NCI-H1417 (cell line): ENCODE results near the gene SNX21.
A peak's percentile ranks its signal among the peaks of the same experiment; 100 is the strongest.
"Not testable (repeated sequence)": the region's sequence is repeated elsewhere in the genome, so short reads cannot be mapped to it uniquely, and the experiment has no call there.

ENCODE experiments used
- DNase-seq, 3 experiments: peaks; one replicate each; lab custom pipeline; 2025; lab: John Stamatoyannopoulos, UW

SNX21 gene

DNA sequence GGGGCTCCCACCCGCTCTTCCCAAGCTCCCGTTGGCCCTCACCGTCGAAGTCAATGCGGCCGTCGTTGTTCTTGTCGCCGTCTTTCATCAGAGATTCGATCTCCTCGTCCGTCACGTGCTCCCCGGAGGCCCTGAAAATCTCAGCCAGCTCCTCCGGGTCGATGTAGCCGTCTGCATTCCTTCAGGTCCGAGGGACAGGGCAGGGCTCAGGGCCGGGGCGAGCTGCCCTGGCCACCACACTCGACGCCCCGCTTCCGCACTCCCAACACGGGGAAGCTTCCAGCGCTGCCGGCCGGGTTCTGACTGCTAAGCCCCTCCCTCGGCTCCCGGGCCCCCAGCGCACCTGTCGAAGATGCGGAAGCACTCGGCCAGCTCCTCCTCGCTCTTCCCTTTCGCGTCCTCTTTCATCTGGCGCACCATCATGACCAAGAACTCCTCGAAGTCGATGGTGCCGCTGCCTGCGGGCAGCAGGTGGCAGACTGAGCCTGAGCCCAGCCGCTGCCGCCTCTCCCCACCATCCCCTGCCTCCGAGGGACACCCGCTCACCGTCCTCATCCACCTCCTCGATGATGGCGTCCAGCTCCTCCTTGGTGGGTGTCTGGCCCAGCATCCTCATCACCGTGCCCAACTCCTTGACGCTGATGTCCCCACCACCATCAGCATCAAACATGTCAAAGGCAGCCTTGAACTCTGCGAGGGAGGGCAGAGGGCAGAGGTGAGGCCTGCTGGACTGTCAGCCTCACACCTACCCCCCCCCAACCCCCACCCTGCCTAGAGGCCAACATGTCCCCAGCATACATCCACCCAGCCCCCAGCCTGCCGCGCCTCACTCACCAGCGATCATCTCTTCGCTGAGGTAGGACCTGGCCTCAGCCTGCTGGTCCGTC, 9.4 kb upstream of the SNX21 start:
- peak in 2 of 3 experiments; percentile 9 to 12 for DNase-seq

DNA sequence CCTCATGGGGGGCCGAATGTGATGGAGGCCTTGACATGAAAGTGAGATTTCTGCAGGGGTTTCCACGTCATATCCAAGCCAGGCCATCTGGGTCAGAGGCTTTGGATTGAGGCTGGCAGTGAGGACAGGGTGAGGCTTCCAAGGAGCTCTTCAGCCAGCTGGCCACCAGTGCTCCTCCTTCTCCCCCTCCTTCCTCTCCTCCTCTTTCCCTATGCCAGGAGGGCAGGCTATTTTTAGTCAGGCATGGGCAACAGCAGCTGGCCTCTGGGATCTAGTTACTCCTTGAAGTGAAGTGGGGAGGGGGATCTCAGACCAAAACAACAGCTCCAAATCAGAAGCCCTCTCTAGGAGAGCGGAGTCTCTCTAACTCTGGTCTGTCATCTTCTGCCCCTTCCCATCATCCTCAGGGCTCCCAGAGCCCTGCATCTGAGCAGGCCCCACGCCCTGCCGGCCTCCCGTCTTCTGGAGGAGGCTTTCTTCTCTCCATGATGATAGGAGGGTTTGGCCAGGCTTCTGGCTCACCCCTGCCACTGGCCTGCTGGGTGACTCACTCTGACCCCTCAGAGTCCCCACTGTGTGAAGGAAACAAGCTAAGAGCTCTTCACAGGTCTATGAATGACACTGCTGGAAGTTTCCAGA, 7.1 kb upstream of the SNX21 start:
- peak in 2 of 3 experiments; percentile 25 to 49 for DNase-seq

DNA sequence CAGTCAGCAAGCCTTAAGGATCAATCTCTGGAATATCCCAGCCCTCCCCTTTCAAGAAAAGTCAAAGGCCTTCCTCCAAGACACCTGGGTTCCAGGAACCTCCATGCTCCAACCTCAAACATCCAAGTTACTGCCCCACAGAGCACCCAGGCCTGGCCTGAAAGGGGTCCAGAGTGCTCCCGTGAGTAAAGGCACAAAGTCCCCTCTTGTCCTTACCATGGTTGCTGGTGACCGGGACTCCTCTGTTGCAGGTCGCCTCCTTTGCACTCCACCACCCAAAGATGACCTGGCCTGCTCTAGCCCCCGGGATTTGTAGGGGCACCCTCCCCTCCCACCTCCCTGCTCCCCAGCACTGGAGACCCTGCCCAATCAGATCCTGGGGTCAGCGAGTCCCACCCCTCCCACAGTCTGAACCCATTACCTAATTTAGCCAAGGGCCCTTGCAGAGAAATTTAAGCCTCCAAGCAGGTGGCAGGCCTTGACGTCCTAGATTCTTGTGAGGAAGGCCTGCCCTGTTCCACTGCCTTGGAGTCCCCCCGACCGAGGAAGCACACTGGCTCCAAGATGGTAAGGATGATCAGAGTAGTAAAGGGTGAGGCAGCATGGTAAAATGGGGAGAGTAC, 6.5 kb upstream of the SNX21 start, which contains the start of gene TNNC2:
TNNC2 (minus strand) TSS at position 283 of the 623 bp plus-strand sequence; CDS start at position 219, 64 bp downstream.
- DNase-seq = no peak

DNA sequence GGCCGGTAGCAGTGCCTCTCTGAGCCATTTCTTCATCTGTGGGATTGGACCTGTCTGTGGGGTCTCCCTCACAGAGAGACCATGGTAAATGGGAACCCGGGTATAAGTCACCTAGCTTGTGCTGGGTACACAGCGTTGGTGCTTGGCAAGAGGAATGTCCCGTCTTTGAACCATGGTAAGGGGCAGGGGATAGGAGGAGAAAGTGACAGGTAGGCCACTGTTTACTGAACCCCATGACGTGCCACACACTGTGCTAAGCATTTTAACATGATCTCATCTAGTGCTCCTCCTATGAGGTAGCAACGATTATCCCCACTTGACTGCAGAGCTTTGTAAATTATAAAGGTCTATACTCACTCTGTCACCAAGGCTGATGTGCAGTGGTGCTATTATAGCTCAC, 5.9 kb upstream of the SNX21 start:
- no peak for DNase-seq

DNA sequence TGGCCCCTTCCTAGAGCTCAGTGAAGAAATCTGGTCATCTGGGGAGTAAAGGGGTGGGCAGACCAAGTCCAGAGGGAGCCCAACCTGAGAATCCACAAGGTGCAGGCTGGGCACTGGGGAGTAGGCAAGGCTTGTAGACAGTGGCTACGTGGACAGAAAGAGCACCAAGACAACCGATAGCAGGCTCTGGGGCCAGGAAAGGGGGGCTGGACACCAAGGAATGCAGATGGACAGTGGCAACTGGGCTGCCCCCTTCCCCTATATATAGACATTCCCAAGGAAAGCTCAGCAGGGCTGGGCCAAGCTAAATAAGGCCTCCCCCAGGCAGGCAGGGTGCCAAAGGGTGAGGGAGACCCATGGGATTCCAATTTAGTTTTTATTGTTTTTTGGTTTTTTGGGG, 5.0 kb upstream of the SNX21 start:
- no peak for DNase-seq

DNA sequence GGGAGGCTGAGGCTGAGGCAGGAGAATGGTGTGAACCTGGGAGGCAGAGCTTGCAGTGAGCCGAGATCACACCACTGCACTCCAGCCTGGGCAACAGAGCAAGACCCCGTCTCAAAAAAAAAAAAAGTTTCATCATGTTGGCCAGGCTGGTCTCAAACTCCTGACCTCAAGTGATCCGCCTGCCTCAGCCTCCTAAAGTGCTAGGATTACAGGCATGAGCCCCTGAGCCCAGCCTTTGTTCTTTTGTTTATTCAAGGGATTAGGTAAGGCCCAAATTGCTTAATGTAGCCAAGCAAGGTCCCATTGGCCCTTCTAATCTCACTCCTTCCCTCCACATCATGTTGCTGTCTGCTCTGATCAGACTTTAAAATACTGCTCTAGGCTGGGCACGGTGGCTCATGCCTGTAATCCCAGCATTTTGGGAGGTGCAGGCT, 3.9 kb upstream of the SNX21 start:
- not testable (repeated sequence) for DNase-seq

DNA sequence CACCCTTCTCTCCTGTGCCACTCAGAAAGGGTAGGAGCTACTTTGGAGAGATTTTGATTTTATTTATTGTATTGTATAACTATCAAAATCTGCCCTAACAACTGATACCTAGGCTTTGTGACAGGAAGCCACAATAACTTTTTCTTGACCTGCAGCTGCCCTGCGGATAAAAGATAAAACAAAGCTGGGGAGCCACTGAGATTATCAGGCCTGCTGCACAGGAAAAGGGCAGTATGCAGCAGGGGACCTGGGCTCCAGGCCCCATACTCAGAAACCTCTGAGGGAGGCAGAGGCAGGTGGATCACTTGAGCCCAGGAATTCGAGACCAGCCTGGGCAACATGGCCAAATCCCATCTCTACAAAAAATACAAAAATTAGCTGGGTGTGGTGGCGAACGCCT, 980 bp upstream of the SNX21 start:
- DNase-seq = no peak

DNA sequence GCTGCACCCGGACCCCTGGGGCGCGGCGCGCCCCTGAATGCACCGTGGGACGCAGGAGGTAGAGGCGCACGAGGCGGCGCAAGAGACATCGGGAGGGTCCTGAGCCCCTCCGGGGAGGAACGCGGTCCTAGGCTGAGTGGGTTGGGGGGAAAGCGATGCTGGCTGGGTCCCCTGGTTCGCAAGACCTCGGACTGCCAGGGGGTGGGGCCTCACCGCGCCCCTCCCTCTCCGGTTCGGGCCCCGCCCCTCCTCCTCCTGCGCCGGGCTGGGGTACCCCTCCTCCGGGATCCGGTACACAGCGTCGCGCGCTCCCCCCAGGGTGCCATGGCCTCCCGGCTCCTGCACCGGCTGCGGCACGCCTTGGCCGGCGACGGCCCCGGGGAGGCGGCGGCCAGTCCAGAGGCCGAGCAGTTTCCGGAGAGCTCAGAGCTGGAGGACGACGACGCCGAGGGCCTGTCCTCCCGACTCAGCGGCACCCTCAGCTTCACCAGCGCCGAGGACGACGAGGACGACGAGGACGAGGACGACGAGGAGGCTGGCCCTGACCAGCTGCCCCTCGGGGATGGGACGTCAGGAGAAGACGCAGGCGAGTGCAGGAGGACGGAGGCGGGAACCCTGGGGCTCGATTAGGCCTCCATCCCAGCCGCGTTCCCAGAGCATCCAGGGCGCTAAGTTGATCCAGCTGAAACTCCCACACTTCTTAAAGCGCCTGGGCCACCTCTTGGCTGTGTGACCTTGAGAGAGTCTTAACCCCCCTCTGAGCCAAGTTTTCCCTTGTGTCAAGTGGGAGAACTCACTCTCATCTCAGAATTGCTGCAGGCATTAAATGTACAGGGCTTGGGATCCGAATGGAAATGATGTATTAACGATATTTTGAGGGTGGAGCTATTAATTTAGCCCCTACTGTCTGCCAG, 541 bp downstream of the SNX21 start:
- peak; percentile 36 to 86 (median 84) for DNase-seq

DNA sequence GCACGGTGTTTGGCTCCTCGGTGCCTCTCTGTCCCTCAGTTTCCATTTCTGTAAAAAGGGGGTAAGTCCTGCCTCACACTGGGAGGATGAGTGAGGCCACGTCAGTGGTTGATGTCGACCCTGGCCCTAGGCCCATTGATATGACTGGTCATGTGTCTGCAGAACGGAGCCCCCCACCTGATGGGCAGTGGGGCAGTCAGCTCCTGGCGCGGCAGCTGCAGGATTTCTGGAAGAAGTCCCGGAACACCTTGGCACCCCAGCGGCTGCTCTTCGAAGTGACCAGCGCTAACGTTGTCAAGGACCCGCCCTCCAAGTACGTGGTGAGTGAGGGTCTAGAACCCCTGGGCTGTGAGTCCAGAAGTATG, 1.2 kb downstream of the SNX21 start:
- no peak for DNase-seq

DNA sequence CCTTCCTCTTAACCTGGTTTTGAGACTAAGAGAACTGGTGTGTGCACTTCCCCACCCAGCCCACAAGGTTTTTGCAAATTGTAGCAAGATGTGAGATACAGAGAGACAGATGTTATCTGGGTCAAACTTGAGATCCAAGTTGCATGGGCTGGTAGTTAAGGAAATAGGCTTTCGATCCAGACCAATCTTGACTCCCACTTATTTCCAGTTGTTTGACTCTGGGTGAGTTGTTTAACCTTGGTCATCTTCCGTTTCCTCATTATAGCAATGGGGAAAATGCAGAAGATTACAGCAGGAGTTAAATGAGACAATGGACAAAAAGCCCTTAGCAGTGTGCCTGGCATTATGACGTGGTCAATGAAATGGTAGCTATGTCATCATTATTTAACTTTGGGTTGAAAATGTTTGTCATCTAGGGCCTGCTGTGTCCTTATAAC, 1.7 kb downstream of the SNX21 start:
- DNase-seq = no peak

DNA sequence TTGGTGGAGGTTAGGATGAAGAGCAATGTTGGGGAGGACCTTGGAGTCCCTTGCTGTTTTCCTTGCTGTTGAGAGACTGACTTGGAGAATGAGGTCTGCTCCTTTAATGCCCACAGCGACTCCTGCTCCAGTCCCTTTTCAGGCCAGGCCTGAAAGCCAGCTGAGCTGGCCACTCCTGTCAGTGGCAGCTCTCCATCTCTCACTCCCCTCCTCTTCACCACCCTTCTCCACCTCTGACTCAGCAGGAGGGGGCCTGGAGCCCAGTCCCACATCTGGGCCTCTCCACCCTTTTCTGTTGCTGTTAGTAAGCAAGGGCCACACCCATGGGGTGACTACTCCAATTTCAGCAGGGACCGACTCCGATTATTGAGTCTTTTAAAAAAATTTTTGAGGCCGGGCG, 2.2 kb downstream of the SNX21 start:
- no peak for DNase-seq

DNA sequence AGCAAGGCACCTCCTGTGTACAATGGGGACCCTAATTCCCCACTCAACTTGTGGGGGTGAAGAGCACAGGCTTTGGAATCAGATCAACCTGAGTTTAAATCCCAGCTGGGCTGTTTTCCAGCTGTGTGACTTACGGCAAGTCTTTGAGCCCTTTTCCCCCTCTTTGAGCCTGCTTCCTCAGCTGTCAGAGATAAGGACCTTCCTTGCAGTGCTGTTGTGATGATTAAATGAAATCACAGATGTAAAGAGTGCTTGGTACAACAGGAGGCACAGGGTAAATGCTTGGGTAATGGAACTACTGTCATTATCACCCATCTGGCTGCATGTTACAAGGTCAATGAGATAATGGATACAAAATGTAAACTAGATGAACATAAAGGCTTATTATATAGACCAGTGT, 3.2 kb downstream of the SNX21 start:
- peak in 1 of 3 experiments; percentile 28 for DNase-seq

DNA sequence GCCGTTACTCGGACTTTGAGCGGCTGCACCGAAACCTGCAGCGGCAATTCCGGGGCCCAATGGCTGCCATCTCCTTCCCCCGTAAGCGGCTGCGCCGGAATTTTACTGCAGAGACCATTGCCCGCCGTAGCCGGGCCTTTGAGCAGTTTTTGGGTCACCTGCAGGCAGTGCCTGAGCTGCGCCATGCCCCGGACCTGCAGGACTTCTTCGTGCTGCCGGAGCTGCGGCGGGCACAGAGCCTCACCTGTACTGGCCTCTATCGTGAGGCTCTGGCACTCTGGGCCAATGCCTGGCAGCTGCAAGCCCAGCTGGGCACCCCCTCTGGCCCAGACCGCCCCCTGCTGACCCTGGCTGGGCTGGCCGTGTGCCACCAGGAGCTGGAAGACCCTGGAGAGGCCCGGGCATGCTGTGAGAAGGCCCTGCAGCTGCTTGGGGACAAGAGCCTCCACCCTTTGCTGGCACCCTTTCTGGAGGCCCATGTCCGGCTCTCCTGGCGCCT, 7.2 kb downstream of the SNX21 start:
- no peak for DNase-seq

DNA sequence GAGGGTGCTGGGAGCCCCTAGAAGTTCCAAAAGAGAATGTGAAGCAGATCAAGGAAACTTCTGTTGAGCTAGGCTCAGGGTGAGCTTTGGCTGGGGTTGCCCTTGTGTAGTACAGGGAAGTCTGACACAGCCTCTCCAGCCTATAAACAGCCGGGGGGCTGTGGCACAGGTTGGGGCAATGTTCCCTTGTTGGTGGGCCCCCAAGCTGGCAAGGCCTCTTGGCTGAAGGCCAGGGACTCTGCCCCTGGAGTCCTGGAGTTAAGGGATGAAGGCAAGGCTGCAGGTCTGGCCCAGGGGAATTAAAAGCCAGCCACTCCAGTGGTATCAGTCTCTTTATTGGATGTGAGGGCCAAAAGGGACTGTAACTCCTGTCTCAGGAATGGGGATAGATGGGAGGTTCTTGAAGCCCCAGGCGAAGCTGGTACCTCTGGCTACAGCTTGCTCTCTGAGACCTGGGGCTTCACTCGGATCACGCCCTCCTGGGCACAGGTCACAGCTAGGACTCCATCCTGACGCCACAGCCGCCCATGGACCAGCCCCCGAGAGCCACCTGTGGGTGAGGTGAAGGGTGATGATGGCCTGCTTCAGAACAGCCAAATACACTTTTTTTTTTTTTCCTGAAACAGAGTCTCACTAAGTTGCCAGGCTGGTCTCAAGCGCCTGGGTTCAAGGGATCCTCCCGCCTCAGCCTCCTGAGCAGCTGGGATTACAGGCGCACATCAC, 8.0 kb downstream of the SNX21 start:
- no peak for DNase-seq

DNA sequence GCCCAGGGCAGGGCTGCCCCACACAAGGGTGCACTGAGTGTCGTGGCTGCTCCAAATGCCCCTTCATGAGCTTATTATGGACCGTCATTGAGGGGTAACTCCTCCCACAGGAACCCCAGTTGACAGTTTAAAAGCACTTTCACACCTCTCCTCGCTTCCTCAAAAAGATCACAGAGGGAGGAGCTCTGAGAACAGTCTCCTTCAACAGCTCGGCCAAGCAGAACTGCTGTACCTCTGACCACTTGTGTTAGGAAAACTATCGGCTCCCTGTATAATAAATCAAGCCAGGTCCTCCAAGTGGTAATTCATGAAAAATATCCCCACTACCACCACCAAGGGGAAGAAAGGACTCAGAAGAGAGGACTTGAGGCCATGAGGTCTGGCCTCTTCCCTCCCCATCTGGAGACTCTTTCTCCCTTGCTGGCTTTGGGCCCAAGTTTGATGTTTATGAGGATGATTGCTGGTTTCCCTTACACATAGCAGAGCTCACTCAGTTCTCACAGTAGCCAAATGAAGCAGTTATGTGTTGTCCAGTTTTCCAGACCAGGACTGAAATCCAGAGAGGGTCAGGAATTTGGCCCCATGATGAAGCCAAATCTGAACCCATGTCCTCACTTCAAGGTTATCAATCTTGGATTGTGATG, 8.7 kb downstream of the SNX21 start:
- no peak for DNase-seq

DNA sequence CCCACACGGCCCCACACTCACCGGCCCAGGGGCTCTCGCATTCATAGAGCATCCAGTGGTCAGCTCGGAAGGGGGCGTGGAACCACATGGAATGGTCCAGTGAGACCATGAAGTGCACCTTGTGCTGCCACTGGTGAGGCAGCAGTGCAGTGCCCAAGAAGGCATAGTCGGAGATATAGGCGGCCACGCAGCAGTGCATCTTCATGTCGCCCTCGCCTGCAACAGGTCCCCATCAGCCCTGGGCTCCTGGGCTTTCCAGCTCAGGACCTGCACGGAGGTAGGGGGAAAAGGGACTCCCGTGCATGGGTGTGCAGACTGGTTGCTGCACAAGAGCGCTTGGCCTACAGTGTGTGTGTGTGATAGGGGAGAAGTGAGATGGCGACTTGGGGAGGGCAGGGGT, 9.9 kb downstream of the SNX21 start:
- no peak for DNase-seq

DNA sequence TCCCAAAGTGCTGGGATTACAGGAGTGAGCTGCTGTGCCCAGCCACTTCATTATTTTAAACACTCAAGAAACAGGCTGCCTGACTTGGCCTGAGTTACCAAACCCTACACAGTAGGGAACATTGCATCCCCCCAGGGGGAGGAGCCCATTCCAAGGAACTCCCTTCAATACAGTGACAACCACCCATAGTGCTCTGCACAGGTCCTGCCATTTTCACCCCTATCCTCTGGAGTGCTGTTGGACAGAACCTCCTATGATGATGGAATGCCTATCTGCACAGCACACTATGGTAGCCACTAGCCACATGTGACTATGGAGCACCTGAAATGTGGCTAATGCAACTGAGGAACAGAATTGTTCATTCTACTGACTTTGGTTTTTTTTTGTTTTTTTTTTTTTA, 11.9 kb downstream of the SNX21 start:
- DNase-seq = no peak

DNA sequence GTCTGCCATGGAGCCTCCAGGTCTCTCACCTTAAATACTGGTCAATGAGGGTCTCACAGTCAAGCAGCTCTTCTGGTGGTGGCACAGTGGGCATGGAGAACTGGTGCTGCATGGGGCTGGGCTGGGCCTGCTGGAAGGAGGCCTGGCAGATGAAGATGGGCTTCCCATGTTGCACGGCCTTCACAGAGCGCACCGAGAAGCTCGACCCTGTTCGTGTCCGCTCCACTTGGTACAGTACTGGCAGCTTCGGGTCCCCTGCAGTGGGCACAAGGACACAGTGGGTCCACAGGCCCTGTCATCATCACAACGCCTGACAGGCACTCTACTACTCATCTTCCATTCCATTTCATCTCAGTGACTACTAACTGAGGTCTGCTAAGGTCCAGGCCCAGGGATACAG, 14.8 kb downstream of the SNX21 start:
- DNase-seq = no peak

DNA sequence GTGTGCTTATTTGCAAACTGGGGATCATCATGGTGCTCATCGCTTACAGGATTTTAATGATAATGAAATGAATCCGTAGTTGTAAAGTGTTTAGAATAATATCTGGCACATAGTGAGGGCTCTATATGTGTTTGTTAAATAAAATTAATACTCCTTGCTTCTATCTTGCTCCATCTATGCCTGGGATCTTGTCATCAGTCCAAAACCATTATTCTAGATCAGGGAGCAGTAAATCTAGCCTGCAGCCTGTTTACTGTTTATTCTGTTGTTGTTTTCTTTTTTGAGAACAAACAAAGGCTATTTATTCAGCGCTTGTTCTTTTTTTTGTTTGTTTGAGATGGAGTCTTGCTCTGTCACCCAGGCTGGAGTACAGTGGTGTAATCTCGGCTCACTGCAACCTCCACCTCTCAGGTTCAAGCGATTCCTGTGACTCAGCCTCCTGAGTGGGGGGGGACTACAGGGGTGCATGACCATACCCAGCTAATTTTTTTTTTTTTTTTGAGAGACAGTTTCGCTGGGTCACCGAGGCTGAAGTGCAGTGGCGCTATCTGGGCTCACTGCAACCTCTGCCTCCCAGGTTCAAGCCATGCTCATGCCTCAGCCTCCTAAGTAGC, 15.5 kb downstream of the SNX21 start:
- no peak for DNase-seq

DNA sequence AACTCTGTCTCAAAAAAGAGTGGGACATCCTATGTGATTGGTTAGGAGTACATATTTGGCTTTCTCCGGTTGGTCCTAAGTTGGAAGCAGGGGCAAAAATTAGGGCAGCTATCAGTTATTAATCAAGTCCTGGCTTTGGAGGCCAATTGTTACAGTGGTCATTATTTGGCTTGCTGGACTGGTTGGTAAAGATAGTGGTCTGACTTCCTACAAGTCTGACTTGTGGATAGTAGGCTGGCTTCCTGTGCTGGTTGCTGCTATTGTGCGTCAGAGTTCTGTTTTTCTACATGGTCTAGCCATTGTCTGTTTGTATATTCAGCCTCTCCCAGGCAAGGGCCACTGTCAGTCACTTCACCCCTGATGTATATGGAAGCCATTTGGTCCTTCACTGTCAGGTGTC, 16.6 kb downstream of the SNX21 start:
- DNase-seq = no peak
